HTERT RPE-1 (cell line): ENCODE results near the gene CMC2.

Source experiments
- in situ Hi-C: fragments of 300-500 bp; cut with MboI; formaldehyde crosslinking; loops from 4 replicates; pipeline ENCODE4 v1.14.3; 2020; ENCODE audit warnings: low sequenced_read_pairs

CMC2 gene

GRCh38 chr16:81006813-81007695 is at the start of gene CMC2, which contains the start of gene CENPN:
Gene CMC2 (minus strand): TSS chr16:81006885. CDS start chr16:80997394, 9,491 bp downstream.
Gene CENPN (plus strand): TSS chr16:81007214. CDS start chr16:81011940, 4,726 bp downstream.
- in situ Hi-C loops, result no loop called here

GRCh38 chr16:81053761-81054160 is 47.1 kb upstream of the CMC2 start:
- in situ Hi-C loops, result no loop called here

- in situ Hi-C loops, result no loop called here
Measured at GRCh38 chr16:81042821-81043220, 36.1 kb upstream of the CMC2 start.

DNA sequence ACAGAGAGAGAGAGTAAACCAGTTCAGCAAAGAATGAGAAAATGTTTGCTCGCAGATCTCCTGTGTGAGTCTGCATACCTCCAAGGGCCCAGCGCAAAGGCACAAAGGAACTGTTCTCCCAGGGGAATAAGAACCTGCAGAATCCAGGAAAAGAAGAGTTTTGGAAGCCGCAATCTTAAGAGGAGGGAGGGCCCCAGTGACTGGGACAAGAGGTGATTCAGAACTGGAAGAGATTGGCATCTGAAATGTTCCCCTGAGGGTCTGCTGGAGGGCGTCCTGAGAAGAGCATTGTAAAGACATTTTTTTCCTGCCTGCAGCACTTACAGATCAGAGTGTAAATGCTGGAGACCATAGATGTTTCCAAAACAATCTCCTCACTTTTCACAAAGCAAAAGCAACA is 35.0 kb upstream of the CMC2 start:
- in situ Hi-C loops, result no loop called here

DNA sequence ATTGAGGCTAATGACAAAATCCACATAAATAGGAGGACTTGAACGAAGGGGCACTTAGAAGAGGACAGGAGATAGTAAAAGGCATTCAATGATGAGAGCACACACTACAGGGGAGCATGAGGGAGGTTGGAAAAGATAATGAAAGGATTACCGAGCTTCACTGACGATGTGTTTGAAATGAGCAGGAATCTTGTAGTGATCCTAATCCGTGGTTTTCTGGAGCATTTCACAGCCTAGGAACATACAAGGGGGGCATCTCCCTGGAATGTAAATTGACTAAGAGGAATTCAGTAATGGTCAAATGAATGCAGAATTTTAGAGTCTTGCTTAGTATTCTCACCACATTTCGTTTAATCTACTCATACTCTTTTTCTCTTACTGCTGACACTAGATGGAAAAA is 34.2 kb upstream of the CMC2 start:
- in situ Hi-C loops, result no loop called here

- in situ Hi-C loops, result no loop called here
Measured at GRCh38 chr16:81040131-81040530, 33.4 kb upstream of the CMC2 start.

DNA sequence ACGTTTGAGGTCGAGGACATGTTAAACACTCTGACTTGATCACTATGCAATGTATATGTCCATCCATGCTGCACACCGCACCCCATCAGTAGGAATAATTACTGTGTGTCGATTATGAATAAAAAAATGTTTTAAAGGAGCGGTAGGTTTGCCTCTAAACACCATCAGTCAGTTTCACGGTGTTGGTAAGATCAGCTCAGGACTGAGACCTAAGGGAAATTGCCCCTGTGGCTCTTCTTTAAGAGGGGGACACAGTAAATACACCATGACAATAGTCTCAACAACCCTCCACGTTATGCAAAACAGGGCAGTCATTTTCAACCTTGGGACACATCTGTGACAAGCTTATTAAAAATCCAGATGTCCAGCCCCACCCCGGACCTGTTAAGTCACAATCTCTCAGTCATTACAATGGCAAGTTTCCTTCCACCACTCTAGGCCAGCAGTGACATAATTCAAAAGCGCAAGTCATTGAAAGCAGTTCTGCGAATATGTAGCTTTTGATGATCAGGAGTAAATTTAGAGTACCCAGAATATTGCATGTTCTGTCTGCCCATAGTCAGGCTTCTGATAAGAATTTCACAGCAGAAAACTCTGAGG is 30.2 kb upstream of the CMC2 start:
- in situ Hi-C loops, result no loop called here

GRCh38 chr16:81035975-81036750 is 29.5 kb upstream of the CMC2 start:
- in situ Hi-C loops, result no loop called here

- in situ Hi-C loops, result no loop called here
Measured at GRCh38 chr16:81035398-81035974, 28.8 kb upstream of the CMC2 start, which contains the start of gene ATMIN. Gene ATMIN (plus strand): TSS chr16:81035842. CDS start chr16:81035871, 29 bp downstream.

DNA sequence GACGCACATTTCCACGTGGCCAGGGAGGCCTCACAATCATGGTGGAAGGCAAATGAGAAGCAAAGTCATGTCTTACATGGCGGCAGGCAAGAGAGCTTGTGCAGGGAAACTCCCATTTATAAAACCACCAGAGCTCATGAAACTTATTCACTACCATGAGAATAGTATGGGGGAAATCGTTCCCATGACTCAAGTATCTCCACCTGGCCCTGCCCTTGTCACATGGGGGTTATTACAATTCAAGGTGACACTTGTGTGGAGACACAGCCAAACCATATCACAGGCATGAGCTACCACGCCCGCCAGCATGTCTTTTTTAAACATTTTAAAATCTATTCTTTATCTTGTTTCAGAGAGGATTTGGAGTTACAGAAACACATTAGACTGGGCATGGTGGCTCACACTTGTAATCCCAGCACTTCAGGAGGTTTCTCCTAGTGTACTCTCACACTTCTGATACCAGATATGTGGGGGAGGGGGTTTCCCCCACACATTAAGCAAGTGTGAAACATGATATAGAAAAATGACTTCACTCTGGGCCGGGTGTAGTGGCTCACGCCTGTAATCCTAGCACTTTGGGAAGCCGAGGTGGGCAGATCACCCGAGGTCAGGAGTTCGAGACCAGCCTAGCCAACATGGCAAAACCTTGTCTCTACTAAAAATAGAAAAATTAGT is 23.4 kb upstream of the CMC2 start:
- in situ Hi-C loops, result no loop called here

- in situ Hi-C loops, result no loop called here
Measured at GRCh38 chr16:81026429-81026828, 19.7 kb upstream of the CMC2 start.

DNA sequence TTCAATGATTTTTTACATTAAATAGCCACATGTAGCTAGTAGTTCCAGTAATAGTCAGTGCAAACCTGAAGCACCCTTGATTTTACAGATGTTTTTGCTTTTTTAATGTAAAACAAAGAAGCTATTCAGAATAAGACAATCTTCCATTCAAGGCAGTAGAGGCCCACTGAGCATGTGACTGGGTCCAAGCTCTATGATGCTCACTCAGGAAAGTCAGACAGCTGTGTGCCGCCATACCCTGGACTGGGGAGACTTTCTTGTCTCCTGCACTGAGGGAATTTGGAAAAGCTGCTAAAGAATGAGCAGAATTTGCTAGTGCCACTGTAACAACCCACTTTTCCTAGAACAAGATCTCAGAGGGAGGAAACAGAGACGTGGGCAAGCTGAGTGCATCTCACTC is 11.8 kb upstream of the CMC2 start:
- in situ Hi-C loops, result no loop called here

DNA sequence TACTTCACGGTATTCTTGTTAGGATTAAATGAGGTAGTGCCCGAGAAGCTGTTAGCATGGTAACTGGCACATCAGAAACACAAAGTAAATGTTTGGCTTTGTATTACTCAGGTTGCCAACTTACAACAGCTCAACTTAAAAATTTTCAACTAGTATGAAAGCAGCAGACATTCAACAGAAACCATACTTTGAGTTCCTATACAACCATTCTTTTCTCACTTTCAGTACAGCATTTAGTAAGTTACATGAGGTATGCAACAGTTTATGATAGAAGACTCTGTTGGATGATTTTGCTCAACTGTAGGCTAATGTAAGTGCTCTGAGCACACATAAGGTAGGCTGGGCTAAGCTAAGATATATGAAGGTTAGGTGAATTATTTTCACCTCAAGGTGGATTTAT is 8.0 kb upstream of the CMC2 start:
- in situ Hi-C loops, result no loop called here

DNA sequence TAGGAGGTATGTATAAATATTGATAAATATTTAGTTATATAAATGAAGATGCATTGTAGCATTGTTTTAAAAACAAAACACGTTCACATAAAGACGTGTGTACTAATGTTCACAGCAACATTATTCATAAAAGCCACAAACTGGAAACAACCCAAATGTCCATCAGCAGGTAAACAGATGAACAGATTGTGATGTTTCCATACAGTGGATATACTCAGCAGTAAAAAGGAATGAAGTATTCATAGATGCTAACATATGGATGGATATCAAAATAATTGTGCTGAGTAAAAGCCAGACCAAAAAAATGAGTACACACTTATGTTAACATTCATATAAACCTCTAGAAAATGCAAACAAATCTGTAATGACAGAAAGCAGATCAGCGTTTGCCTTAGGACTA is 6.3 kb upstream of the CMC2 start:
- in situ Hi-C loops, result no loop called here

DNA sequence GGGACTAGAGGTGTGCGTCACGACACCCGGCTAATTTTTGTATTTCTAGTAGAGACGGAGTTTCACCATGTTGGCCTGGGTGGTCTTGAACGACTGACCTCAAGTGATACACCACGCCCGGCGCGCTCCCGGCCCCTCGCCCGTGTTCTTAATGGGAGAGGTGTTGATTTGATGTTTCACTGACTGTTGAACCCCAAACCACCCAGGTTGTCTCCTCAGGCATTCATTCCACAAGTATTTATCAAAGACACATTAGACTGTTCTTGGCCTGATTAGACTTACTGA is 1.8 kb upstream of the CMC2 start:
- in situ Hi-C loops, result no loop called here

DNA sequence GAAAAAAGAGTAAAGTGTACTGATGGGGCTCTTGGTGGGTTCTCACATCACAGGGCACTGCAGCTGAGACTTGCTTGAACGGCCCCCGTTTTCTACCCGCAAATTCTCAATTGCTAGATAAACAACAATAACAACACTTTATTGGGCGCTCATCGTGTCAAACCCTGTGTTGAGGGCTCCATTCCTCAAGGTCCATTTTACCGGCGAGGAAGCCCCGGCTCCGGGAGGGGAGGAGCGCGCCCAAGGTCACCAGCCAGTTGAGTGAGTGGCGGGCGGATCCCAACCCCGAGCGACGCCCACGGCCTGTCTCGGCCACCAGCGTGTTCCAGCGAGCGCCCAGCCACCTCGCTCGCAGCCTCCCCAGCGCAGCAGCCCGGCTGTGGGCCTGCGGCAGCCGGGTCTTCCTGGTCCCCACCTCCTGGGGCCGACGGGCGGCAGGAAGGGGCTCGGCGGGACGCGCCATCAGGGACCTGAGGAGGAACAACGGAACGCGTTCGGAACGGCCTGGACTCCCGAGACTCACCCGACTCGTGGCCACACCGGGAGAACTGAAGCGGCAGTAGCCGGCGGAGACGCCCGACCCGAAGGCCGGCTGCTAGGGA is 373 bp downstream of the CMC2 start:
- in situ Hi-C loops, result no loop called here

DNA sequence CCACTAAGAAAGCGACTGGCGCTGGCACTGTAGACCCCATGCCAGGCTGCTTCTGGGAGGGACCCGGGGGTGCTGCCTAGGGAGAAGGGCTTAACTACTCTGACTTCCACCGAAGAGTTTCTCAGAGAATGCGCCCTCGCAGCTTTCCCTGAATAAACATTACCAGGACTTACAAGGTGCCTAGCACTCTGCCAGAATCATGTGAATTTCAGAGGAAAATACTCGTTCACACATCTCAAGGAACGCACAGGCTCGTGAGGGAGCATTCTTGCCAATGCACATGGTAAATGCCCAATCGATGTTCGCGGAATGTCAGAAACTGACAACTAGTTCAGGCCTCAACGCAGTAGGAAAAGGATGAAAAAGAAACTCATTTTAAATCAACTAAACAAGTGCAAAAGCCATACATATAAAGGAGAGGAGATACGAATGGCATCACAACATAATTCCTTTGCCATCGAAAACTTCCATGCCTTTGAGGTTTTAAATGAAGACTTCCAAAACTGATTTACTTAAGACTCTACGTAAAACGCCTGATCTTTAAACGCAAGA is 999 bp downstream of the CMC2 start:
- in situ Hi-C loops, result no loop called here

- in situ Hi-C loops, result no loop called here
Measured at GRCh38 chr16:81004646-81005353, 1.9 kb downstream of the CMC2 start.
